ENCODE data around the gene APBA1.

APBA1 gene

DNA sequence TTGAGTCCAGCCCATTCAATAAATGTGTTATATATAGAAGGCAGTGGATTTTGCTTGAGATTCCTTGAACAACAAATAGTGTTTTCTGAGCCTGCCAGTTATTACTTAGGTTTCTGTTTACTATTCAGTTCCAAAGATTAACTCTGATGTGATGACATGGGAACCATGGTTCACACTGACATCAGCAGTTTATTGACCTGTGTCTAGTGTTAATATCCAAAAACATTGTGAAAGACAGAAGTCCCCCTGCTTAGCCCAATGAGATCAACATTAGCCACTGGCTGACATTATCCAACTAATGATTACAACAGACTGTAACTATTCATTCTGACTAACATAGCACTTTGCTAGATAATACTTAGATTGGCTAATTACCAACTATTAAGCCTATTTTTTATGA lies 14.9 kb downstream of the APBA1 start:
- DNase-seq (ENCODE audit: low read depth), result no peak

DNA sequence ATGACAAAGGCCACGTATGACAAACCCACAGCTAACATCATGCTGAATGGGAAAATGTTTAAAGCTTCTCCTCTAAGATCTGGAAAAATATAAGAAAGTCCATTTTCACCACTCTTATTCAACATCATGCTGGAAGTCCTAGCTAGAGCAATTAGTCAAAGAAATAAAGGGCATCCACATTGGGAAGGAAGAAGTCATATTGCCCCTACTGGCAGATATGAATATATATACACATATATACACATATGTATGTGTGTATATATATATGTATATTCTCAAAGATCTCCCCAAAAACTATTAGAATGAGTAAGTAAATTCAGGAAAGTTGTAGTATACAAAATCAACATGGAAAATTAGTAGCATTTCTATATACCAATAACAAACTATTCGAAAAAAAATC lies 17.1 kb downstream of the APBA1 start:
- peak; percentile 13 for DNase-seq (ENCODE audit: low read depth)

- no peak for DNase-seq (ENCODE audit: low read depth)
Measured at GRCh38 chr9:69653261-69653660, 18.9 kb downstream of the APBA1 start.

DNA sequence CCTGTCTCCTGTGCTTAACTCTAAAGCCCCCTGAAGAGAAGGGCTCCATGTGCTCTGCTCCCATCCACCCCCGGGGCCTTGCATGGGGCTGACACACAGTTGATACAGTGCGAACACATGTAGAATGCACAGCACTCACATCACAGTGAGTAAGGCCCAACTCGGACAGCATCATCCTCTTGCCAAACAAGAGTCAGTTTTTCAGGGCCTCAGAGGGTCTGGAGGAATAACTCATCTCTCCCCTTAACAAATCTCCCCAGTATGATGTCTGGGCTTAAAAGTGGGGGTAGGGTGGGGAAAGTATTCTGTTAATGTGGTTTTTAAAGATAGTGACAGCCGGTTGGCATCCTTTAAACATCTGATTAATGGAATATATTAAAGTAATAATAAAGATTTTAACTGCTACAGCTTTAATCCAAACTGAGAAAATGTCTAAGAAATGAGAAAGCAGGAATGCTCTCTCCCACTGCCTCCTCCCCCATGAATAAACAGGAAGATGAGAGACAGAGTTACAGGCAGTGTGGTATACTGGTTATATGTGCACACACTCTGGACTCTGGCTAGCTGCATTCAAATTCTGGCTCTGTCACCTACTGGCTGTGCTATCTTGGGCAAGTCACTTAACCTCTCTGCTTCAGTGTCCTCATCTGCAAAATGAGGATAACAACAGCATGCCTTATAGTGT lies 22.5 kb downstream of the APBA1 start:
- DNase-seq (ENCODE audit: low read depth), result peak; percentile 20

- no peak for DNase-seq (ENCODE audit: low read depth)
Measured at GRCh38 chr9:69647804-69648203, 24.4 kb downstream of the APBA1 start.

DNA sequence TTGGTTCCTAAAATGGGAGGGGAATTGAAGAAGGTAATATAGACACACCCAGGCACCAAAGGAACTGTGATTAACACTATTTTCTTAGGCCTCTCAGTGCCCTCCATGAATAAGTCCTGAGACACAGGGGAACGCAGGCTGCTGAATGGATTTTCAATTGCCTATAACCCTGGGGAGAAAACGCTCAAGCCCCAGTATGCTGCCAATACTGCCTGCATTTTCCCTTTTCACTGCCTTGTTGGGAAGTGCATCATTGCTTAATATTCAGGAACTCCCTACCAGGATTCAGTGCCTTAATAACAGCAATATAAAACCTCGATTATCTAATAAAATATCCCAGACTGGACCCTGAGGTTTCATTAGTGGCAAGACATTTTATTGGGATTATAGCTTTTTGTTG lies 25.4 kb downstream of the APBA1 start:
- no peak for DNase-seq (ENCODE audit: low read depth)

- no peak for DNase-seq (ENCODE audit: low read depth)
Measured at GRCh38 chr9:69645488-69645887, 26.7 kb downstream of the APBA1 start.

DNA sequence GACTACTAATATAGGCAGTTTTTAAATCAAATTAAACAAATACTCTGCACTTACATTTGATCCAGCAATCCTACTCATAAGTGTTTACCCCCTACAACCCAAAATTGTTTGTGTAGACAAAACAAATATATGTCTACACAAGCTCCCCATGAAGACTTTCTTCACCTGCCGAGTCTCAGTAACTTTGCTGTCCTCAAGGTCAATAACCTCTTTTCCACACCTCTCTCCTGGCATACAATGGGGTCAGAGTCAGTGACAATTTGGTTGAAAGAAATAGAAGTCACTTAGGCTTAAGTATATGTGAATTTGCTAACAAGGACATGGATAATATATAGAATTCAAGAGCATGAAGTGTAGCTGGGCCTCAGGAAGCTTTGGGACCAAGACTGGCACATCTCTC lies 29.1 kb downstream of the APBA1 start:
- no peak for DNase-seq (ENCODE audit: low read depth)

- peak; percentile 49 for DNase-seq (ENCODE audit: low read depth)
Measured at GRCh38 chr9:69637817-69638200, 34.4 kb downstream of the APBA1 start.

GRCh38 chr9:69637193-69637816 lies 34.9 kb downstream of the APBA1 start:
- DNase-seq (ENCODE audit: low read depth), result no peak

DNA sequence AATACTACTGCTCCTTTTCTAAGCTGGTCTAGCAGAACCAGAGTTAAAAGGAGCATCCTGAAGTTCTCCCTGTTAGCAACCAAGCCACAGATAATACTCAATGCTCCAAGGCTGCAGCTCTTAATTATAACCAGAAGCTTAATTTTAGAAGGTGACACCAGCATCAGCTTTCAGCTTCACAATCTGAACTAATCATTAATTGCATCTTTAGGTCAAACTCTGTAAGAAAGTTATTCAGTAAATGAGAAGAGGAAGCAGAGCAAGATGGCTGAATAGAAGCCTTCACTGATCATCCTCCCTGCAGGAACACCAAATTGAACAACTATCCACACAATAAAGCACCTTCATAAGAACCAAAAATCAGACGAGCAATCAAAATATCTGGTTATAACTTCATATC lies 38.5 kb downstream of the APBA1 start:
- DNase-seq (ENCODE audit: low read depth), result no peak

DNA sequence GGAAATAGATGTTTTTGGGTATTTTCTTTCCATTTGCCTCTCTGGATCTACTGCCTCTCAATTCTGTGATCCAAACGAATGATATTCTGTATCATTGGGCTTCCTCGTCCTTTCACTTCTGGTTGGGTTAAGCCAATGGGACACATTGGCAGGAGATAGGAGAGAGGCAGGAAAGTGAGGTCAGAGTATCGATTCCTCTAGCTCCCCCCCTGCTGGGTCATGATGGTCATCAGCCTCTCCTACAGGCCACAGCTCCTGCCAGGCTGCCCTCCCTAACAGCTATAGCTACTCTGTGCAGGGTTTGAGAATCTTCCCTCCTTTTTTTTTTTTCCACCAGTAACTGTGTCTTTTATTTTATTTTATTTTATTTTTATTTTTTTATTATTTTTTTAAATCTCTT lies 39.4 kb downstream of the APBA1 start:
- DNase-seq (ENCODE audit: low read depth), result no peak

DNA sequence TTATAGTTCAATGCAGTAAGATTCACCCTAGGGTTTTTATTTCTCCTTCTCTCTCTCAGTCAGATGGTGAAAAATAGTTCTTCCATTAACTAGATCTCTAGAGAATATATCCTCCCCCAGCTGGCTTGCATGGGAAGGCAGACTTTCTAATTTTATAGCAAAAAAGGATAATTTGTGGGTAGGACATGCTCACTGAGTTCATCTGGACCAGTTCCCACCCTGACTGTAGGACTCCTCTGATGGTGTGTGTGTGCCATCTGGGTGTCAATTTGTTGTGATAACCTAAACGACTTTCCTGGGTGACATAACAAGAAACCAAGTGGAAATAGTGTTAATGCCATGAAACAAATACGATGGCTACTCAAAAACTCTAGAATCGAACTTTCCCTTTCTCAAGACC lies 44.9 kb downstream of the APBA1 start:
- DNase-seq (ENCODE audit: low read depth), result no peak

- DNase-seq (ENCODE audit: low read depth), result no peak
Measured at GRCh38 chr9:69623276-69623675, 48.9 kb downstream of the APBA1 start.

DNA sequence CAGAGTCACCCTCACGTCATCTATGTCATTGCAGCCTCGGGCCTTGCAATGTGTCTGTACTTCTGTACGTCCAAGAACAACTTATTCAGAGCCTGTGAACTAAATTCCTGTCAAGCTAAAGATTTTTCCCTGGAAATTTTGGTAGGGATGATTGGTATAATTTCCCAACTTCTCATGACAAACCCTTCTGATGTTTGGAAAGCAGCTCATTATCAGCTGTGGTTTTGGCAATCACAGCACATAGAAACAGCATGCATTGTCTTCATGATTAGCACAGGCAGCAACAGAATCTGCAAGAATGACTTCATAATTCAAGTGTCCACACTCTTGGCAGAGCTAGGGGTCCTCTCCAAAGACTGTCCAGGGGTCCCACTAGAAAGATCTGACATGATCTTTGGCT lies 49.5 kb downstream of the APBA1 start:
- no peak for DNase-seq (ENCODE audit: low read depth)

- no peak for DNase-seq (ENCODE audit: low read depth)
Measured at GRCh38 chr9:69621730-69622460, 50.3 kb downstream of the APBA1 start.

GRCh38 chr9:69620731-69621130 lies 51.4 kb downstream of the APBA1 start:
- no peak for DNase-seq (ENCODE audit: low read depth)

DNA sequence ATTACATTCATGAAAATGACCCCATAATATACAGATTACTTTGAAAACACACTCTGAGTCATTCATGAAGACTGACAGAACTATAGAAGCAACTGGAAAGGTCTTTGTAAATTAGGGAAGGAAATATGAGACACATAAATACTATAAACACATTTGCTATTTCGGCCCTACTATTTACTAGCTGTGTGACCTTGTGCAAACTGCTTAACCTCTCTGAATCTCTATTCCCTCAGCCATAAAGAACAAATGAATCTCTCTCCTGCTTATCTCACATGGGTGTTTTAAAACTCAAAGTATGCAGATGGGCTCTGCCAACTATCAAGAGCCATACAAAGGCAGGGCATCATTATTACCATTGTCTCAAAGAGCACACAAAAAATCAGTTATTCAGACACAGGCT lies 52.9 kb downstream of the APBA1 start:
- no peak for DNase-seq (ENCODE audit: low read depth)

GRCh38 chr9:69617006-69617405 lies 55.2 kb downstream of the APBA1 start:
- DNase-seq (ENCODE audit: low read depth), result no peak

DNA sequence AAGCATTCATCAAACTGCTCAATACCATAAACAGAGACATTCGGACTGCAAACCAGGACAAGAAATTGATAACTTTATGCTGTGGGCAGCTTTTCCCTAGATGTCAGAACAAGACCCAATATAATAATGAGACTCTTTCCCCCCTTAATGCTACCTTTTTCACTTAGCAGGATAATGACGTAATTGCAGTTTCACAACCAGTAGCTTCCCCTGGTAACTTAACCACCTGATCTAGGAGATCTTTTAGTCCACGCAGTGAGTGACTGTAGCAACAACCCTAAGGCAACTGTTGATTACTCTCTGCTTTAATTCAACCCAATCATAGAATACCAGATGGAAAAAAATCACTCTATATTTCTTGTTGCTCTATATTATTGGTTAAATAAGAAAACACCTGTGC lies 56.3 kb downstream of the APBA1 start:
- DNase-seq (ENCODE audit: low read depth), result no peak

DNA sequence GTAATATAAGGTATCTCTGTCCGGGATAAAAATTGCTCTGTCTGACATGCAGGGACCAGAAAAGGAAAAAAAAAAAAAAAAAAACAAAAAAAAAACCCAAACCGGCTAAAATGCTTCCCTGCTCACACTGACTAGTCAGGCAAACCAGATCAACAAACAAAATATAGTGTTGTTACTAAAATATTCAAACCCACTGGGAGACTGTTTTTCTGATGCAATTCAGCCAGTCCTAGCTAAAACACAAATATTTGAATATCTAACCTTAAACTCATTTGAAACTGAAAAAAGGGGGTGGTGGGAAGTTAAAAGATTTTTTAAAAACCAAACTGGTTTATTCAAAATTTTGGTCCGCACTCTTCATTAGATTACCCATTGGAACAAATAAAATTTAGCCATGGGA lies 61.0 kb downstream of the APBA1 start:
- DNase-seq (ENCODE audit: low read depth), result no peak

GRCh38 chr9:69609156-69609555 lies 63.0 kb downstream of the APBA1 start:
- DNase-seq (ENCODE audit: low read depth), result no peak

GRCh38 chr9:69606089-69606488 lies 66.1 kb downstream of the APBA1 start:
- no peak for DNase-seq (ENCODE audit: low read depth)

DNA sequence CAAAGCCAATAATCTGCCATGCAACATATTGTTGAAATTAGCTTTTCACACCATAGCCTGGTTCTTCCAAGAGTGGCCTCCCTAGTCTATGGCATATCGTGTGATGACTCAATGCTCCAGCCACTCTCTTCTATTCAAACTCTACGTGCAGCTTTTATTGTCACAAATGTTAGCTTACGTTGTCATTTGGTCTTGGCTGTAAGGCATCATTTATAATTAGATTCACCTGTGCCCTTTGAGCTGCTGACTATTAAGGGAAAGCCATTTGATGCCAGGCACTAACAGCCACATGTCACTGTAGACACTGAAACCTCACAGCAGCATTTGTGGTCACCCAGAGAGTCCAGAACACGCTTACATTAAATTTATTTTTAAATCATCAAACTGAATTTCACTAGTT lies 66.8 kb downstream of the APBA1 start:
- DNase-seq (ENCODE audit: low read depth), result no peak

All from ELR (cell line).